Measurements from ENCODE around the gene PEPD.

DNA sequence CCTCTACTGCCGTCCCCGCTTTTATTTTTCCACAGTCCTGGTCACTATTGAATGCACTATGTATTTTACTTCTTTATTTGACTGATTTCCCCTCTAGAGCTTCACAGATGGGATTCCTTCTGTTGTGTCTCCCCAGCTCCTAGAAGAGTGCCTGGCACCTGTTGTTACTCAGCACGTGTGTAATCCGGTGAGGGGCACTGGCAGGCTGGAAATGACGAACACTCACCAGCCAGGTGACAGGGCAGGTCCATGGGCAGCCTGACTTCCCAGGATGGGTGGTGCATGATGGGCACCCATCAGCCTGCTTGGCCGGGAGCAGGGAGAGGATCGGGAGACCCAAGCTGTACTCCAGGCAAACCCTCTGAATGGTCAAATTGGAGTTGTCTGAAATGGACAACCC, 80.9 kb downstream of the PEPD start:
- TF ChIP-seq, protein P1, sequence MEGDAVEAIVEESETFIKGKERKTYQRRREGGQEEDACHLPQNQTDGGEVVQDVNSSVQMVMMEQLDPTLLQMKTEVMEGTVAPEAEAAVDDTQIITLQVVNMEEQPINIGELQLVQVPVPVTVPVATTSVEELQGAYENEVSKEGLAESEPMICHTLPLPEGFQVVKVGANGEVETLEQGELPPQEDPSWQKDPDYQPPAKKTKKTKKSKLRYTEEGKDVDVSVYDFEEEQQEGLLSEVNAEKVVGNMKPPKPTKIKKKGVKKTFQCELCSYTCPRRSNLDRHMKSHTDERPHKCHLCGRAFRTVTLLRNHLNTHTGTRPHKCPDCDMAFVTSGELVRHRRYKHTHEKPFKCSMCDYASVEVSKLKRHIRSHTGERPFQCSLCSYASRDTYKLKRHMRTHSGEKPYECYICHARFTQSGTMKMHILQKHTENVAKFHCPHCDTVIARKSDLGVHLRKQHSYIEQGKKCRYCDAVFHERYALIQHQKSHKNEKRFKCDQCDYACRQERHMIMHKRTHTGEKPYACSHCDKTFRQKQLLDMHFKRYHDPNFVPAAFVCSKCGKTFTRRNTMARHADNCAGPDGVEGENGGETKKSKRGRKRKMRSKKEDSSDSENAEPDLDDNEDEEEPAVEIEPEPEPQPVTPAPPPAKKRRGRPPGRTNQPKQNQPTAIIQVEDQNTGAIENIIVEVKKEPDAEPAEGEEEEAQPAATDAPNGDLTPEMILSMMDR (IDR thresholded peaks at IDR 0.05) = no peak
- TF ChIP-seq POLR2AphosphoS5 (IDR thresholded peaks at IDR 0.05) (no peak), POLR2A (IDR thresholded peaks at IDR 0.05) (no peak)
